DMS153 (cell line): ENCODE results near the gene TFPT.
A peak's percentile ranks its signal among the peaks of the same experiment; 100 is the strongest.

ENCODE experiments used
- DNase-seq: peaks from one replicate; lab custom pipeline; 2025; lab: John Stamatoyannopoulos, UW

Gene TFPT, protein sequence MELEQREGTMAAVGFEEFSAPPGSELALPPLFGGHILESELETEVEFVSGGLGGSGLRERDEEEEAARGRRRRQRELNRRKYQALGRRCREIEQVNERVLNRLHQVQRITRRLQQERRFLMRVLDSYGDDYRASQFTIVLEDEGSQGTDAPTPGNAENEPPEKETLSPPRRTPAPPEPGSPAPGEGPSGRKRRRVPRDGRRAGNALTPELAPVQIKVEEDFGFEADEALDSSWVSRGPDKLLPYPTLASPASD

DNA sequence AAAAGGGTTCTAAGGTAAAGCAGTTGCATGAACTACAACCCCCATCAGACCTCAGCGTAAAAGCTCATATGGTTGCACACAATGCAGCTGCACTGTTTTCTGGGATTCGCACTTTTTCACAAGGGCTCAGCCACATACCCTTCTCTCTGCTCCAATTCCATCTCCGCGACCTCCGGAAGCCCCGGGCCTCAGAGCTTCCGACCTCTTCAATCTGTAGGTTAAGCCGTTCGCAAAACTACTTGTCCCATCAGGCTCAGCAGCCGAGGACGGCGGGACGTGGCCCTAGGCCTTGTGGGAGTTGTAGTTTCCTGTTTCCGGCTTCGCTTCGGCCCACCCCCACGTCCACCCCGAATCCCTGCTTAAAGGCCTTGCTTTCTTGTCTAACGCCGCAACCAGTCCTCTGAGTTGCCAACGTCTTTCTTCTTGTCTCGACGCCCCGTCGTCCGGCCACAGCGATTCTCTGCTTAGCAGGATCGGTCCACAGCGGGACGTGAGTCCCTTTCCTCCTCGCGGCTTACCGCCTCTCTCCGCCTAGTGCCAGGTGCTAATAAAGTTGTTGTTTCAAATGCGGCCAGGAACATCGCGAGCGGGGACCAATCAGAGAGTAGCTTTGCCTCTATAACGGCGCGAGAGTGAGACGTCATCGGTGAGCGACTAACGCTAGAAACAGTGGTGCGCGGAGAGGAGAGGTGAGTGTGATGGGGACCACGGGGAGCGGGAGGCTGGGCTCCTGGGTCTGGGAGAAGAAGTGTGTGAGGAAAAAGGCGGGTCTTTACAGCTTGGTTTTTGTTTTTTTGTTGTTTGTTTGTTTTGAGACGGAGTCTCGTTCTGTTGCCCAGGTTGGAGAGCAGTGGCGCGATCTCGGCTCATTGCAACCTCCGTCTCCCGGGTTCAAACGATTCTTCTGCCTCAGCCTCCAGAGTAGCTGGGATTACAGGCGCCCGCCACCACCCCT lies at the start of gene TFPT, which contains the start of gene PRPF31:
Gene TFPT (minus strand): TSS at position 549 of the 955 bp plus-strand sequence. CDS start 388 bp downstream, at position 161.
Gene PRPF31 (plus strand): TSS at position 646 of the 955 bp plus-strand sequence. CDS start 2,525 bp downstream, outside the sequence.
- peak; percentile 95 for DNase-seq

DNA sequence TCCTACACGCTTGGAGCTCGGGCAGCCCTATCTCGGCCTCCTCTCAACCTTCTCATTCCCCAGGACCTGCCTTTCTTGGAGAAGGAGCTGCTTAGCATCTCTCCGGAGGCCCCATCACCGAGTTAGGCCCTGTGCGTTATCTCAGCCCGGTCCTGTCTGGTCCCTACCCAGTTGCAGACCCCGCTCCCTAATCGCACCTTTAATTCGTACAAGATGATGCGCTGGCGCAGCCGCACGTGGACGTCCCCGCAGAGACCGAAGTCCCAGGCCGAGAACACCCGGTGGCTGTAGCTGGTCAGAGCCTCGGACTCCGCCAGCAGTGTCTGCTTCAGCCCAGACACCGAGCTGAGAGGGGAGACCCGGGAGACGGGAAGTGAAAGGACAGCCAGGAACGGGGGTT lies 49.8 kb upstream of the TFPT start:
- DNase-seq: no peak

DNA sequence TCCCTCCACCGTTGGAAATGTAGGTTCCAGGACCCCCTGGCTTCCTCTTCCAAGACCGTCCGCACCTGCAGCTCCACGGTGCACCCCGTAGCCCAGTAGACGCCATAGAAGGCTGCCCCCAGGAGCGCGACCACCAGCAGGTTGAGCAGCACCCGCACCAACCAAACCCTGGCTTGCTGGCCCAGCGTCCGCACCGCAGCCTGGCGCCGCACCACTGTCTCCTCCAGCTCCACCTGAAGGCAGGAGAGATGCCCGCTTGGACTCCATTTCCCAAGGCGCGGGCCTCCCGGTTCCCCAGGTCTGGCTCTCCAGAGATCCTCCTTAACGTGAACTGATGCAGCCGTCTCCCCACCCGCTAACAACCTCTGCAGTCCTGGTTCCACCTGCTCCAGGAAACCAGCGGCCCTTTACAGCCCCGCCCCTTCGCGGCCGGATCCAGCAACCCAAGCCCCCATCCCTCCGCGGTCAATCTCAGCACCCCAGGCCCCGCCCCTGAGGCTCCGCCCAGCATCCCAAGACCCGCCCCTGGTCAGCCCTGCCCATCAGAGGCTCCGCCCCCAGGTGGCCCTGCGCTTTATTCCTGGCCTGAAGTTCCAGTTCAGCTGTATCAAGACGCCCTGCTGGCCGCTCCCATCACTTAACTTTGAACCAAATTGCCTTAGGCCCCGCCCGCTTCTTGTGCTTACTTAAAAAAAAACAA lies 49.1 kb upstream of the TFPT start:
- DNase-seq: peak; percentile 72

DNA sequence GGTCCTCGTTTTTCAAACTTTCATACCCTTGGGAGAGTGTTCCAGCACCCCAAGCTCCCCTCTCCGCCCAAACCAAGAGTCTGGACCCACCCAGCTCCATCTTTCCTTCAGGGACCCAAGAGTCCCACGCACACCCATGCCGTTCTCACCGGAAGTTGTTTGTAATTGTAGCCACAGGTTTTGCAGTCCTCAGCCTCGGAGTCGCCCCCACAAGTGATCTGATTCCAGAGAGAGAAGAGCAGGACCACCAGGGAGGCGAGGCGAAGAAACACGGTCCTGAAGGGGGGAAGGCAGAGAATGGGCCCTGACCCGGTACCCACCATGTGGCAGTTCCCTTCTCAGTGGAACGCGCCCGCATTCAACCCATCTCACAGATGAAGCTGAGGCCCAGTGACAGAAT lies 47.4 kb upstream of the TFPT start:
- no peak for DNase-seq

DNA sequence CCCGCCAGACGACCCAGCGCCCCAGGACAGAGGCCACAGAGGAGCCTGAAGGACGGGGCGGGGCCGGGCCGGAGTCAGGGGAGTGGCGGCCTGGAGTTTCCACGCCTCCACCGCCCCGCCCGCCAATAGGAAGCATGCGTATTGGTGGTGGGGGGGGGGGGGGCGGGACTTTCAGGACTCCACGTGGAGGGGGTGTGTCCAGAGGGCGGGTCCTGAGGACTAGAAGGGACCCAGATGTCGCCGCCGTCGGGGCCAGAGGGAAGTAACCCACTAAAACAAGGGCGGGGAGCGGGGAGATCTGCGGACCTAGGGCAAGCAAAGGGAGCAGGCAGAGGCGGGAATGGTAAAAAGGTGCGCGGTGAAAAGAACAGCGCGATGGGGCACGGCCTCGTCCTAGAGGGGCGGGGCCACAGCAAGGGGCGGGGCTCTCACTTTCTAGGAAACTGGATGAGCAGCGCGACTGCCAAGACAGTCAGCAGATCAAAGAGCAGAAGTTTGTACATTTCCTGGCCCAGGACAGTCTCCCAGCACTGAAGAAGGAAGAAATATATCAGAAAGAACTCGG lies 46.9 kb upstream of the TFPT start:
- DNase-seq: peak; percentile 68

DNA sequence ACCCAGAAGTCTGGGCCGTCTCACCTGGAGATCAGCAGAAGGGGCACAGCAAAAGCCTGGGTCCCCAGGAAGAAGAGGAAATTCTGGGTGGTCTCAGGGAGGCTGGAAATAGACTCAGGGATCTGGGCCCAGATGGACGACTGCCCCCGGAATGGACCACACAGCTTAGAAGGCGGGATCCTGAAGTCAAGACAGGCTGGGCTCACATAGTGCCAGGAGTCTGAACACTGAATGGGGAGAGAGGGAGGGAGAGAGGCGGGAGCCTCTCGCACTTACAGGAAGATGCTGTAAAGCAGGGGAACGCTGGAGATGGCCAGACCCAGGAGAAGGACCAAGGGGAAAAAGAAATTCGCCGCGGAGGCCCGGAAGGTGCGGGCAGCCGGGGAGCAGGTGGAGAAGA lies 45.4 kb upstream of the TFPT start:
- no peak for DNase-seq

DNA sequence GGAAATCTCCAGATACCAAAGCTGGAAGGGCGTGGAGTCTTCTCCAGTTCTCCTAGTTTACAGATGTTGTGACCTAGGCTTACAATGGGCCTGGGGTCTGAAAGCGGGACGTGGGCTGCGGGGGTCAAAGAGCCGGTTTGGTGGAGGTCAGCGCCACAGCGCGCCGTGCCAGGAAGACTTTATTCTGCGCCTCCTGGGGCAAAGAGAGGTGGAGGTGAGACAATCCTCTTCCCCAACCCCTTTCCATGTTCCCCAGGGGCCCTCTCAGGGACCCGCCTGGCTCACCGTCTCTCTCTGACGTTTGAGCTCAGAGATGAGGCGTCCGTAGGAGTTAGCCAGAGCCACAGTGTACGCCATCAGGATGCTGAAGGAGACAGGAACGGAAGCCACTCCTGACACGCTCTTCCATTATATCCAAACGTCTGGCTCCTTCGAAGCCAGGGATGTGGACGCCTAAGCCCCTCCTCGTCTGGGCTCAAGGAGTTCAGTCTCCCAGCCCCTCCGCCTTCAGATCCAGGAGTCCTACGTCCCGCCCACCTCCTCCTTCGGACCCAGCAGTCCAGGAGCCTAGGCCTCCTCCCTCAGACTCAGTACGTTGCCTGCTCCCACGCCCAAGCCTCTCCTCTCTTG lies 44.8 kb upstream of the TFPT start:
- no peak for DNase-seq

DNA sequence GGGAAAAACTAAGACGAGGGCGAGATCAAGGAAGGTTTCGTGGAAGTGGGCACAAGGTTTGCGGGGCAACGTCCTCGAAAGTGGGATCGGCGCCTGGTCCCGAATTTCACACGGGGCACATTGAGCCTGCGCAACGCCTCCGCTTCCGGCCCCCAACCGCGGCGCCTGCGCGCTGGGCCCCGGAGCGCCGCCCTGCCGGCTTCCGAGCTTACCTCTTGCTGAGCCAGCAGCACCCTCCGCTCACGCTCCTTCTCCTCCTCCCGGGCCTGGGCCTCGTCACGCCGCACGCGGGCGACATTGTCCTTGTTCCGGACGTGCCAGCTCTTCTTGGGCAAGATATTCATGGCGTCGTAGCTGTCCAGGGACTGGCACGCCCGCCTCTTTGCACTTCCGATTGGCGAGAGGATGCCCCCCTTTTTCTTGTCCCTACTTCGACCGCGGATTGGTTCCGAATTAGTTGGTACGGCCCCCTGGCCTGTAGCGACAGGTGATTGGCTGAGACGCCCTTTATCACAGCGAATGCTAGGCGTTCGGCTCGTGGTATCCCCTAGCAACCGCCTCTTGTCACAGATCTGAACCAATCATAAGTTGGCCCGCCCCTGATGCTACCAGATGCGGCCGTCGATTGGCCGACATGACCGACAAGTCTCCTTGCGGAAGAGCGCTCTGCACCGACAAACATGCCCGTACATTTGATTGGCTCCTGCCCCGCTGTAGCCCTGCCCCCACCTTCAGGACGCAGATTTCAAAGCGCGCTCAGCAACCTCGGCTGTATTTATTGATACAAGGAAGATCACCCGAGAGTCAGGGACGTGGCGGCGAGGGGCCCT lies 44.1 kb upstream of the TFPT start, which contains the start of gene LENG1:
Gene LENG1 (minus strand): TSS at position 370 of the 830 bp plus-strand sequence. CDS start 26 bp downstream, at position 344.
- peak; percentile 100 for DNase-seq

DNA sequence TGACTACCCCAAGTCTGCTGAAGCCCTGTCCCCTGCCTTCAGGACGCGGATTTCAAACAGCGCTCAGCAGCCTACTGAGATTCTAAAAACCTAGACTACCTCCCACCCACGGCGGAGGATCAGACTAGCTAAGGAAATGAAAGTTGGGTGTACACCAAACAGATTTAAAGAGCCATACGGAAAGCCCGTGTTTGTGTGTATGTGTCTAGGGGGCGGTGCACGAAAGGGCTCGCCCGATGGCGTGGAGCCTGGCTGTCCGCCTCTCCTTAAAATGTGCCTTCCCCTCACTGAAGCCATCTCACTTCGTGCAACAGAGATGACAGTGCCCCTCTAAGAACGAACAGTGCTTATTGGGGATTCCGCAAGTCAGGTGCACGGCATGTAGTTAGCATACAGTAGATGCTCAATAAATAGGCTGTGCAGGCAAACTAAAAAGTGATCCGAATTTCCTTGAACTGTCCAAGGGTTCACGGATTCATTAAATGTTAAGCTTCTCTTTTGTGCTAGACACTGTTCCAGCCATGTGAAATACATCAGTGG lies 43.4 kb upstream of the TFPT start:
- DNase-seq: no peak

DNA sequence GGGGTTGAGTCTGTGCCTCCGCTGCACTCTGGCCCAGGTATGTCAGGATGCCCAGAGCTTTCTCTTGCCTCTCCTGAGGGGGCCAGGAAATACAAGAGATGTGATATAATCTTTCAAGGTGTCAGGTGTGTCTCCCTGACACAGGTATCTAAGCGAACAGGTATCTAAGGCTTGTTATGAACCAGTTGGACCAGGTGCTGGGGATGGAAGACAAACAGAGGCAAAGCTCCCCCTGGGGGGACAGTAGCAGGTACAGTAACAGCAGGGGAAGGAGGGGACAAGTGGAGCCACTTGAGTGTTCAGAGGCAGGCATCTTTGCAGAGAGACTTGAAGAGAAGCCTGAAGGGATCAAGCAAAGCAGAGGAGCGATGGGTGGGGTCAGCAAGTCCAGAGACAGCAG lies 41.5 kb upstream of the TFPT start:
- DNase-seq: no peak

DNA sequence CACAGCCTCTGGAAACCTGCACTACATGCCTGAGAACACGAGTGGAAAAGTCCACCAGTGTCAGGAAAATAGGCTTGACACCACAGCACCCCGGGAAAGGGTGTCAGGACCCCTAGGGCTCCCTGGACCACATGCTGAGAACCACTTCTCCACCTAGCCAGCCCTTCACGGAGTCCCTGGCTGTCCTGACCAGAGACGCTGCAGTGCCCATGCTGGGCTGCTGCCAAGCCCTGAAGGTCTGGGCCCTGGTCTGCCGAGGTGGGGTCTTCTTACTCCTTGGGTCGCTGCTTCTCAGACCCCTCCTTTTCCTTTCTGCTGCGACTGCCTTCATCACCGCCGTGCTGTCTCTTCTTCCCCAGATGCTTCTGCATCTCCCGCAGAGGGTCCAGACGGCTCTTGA lies 41.0 kb upstream of the TFPT start:
- DNase-seq: no peak

DNA sequence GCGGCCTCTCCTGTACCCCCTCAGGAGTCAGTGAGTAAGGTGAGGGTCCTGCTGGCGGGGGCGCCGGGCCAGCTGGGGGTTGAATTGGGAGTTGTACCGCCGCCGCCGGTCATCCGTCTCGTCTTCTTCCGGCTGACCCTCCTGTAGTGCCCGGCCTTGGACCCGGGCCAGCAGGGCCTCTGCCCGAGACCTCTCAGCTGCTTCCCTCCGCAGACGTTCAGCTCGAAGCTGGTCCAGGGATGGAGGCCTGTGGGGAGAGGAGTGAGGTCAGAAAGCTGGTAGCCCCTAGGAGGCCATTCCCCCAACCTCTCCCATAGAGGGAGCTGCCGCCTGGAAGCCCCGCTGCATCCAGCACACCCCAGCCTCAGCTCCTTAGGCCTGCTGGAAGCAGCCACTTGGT lies 40.2 kb upstream of the TFPT start:
- DNase-seq: no peak

DNA sequence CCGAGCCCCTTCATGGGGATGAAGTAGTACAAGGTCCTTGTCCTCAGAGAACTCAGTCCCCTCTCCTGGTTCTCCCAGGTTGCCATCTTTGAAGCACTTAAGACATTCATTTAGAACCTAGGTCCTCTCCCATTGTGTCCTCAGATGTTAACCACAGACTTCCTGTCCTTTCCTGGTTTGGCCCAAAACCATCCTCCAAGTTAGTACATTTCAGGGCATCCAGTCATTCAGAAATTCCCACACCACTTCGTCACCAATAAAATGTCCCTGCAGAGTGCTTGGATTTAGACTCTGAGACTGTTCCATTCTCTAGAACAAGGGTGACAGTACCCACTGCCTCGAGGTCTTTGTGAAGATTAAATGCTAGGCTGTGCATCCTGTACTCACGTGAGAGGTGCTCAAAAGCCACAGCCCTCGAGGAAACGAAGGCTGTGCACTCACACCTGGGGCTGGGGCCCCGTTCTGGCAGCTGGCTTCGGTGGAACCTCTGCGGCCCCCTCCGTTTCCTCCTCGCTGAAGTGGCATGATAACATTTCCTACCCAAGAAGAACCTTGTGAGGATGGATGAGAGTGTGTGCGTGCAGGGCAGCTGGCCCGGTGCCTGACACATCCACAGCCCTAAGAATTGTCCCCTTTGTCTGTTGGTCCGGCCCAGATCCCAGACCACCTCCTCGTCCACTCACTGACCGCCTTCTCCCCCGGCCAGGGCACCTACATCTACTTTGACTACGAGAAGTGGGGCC lies 39.3 kb upstream of the TFPT start:
- DNase-seq: no peak

DNA sequence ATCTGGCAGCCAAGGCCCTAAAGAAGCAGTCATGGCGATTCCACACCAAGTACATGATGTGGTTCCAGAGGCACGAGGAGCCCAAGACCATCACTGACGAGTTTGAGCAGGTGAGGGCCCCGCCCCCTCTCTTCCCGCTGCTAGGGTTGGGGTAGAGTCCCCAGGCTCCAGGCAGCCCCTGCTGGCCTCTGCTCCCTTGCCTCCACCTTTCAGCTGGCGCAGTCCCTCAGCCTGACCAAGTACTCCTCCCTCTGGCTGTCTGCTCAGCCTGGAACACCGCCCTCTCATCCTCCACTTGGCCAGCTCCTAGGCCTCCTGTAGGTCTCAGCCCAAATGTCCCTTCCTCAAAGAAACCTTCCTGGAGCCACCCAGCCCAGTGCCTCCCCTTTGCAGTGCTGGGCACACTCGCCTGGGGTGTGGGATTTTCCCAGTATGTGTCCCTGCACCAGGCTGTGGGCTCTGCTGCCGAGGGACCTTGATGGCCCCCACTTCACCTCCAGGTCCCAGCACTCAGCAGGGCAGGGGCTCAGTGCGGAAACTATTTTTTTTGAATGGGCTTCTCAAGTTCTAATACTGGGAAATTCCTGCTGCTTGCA lies 38.4 kb upstream of the TFPT start:
- no peak for DNase-seq

DNA sequence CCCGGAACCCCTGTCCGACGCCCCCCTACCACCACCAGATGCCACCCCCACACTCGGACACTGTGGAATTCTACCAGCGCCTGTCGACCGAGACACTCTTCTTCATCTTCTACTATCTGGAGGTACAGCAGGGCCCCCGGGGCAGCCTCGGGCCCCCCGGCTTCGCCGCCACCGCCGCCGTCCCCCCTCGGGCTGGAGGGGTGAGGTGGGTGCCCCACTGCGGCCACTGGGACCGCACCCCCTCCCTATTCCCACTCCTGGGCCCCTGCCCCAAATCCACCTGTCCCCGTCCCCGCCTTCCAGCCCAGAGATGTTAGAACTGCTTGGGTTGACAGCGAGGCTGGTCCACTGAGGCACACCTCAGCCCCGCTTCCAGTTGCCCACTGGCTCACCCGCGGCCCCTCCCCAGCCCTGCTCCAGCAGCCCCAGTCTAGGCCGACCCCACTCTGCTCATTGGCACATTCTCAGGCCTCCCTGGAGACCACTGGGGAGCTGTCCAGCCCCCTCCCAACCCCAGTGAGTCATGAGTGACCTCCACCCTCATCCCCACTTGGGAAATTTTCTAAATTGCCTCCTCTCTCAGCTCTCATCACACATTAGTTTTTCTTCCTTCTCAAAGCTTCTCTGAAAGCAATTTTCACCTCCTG lies 37.5 kb upstream of the TFPT start:
- no peak for DNase-seq

DNA sequence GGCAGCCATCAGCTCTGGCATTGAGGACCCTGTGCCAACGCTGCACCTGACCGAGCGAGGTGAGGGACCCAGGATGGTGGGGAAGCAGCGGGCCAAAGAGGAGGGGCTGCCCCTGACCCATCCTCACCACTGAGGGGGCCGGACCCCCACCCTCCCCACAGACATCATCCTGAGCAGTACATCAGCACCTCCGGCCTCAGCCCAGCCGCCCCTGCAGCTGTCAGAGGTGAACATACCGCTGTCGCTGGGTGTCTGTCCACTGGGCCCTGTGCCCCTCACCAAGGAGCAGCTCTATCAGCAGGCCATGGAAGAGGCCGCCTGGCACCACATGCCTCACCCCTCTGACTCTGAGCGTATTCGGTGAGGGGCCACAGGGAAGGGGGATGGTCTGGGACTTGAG lies 36.8 kb upstream of the TFPT start:
- no peak for DNase-seq

DNA sequence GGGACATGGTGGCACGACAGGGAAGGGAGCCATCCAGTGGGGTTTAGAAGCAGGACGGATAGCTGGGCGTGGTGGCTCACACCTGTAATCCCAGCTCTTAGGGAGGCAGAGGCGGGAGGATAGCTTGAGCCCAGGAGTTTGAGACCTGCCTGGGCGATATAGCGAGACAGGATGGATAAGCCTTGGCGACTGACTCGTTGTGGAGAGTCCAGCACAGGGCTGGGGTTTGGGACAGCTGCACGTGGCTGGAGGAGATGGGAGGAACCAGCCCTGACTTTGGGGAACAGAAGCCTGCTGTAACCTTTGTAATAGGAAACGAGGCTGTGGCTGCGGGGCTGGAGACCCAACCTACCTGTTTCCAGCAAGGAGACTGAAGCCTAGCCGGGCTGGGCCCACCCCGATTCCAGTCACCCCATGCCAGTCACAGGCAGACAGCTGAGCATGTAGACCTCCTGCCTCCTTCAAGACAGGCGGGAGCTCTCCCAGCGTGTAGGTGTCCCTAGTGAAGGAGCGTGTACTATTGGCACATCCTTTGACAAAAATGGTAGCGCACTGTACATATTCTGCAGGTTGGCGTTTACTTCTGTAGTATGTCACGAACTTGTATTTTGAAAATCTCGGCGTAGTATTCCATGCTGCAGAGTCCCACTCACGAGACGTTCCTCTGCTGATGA lies 36.0 kb upstream of the TFPT start:
- DNase-seq: no peak
